ENCODE results near the gene POP4. TPM values are rescaled to one million over a fixed set of nuclear protein-coding genes. Genes with fewer than 3 reads are reported as not detected.

Gene POP4
- total and polyA plus RNA-seq, 9 of the 15 experiments (the other 6 are each of a cell fraction or from before 2014, with no cell fraction given), result 42.1 to 128 (median 99.0) TPM

DNA sequence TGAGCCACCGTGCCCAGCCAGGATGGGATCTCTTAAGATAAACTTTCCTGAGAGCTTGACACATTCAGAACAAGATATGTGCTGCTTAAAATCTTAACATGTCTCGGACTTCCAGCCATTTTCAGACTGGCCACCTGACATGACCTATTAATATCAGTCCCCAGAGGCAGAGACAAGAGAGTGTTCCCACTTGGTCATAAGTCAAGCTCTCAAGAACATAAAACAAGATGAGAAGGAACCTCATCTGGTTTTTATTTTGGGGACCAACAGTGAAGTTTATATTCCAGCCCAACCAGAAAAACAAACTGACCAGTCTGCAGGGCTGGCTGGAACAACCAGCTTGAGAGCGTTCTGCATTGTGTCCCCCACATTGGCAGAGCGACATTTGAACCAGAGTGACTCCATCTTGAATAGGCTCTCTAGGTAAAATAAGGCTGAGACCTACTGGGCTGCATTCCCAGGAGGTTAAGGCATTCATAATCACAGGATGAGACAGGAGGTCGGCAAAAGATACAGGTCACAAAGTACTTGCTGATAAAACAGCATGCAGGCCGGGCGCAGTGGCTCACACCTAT lies 37.4 kb downstream of the POP4 start (continued):
- TF ChIP-seq OTX1 (CRISPR knock-in tag; IDR thresholded peaks at IDR 0.05), result no peak
- TF ChIP-seq, protein P1, sequence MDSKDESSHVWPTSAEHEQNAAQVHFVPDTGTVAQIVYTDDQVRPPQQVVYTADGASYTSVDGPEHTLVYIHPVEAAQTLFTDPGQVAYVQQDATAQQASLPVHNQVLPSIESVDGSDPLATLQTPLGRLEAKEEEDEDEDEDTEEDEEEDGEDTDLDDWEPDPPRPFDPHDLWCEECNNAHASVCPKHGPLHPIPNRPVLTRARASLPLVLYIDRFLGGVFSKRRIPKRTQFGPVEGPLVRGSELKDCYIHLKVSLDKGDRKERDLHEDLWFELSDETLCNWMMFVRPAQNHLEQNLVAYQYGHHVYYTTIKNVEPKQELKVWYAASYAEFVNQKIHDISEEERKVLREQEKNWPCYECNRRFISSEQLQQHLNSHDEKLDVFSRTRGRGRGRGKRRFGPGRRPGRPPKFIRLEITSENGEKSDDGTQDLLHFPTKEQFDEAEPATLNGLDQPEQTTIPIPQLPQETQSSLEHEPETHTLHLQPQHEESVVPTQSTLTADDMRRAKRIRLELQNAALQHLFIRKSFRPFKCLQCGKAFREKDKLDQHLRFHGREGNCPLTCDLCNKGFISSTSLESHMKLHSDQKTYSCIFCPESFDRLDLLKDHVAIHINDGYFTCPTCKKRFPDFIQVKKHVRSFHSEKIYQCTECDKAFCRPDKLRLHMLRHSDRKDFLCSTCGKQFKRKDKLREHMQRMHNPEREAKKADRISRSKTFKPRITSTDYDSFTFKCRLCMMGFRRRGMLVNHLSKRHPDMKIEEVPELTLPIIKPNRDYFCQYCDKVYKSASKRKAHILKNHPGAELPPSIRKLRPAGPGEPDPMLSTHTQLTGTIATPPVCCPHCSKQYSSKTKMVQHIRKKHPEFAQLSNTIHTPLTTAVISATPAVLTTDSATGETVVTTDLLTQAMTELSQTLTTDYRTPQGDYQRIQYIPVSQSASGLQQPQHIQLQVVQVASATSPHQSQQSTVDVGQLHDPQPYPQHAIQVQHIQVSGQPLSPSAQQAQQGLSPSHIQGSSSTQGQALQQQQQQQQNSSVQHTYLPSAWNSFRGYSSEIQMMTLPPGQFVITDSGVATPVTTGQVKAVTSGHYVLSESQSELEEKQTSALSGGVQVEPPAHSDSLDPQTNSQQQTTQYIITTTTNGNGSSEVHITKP (IDR thresholded peaks at IDR 0.05; ENCODE audit: partially characterized antibody), result no peak
- no peak for TF ChIP-seq YBX1 (IDR thresholded peaks at IDR 0.05)
- no peak for TF ChIP-seq HDAC6 (IDR thresholded peaks at IDR 0.05; ENCODE audit: low read depth, low read length)
- no peak; the same call in 1 of the 2 replicates for TF ChIP-seq ZNF134 (CRISPR knock-in tag; conservative IDR thresholded peaks at IDR 0.05)
- TF ChIP-seq ZNF165 (CRISPR knock-in tag; IDR thresholded peaks at IDR 0.05; ENCODE audit: borderline replicate concordance), result peak; percentile 34; the same call in 1 of the 2 replicates
- no peak for TF ChIP-seq POU5F1 (IDR thresholded peaks at IDR 0.05; ENCODE audit: borderline replicate concordance, low read depth, low read length, partially characterized antibody)
- no peak for TF ChIP-seq ATF1 (CRISPR knock-in tag; IDR thresholded peaks at IDR 0.05)
- TF ChIP-seq ATF1 (tag; IDR thresholded peaks at IDR 0.05), result no peak
- TF ChIP-seq, protein P2, sequence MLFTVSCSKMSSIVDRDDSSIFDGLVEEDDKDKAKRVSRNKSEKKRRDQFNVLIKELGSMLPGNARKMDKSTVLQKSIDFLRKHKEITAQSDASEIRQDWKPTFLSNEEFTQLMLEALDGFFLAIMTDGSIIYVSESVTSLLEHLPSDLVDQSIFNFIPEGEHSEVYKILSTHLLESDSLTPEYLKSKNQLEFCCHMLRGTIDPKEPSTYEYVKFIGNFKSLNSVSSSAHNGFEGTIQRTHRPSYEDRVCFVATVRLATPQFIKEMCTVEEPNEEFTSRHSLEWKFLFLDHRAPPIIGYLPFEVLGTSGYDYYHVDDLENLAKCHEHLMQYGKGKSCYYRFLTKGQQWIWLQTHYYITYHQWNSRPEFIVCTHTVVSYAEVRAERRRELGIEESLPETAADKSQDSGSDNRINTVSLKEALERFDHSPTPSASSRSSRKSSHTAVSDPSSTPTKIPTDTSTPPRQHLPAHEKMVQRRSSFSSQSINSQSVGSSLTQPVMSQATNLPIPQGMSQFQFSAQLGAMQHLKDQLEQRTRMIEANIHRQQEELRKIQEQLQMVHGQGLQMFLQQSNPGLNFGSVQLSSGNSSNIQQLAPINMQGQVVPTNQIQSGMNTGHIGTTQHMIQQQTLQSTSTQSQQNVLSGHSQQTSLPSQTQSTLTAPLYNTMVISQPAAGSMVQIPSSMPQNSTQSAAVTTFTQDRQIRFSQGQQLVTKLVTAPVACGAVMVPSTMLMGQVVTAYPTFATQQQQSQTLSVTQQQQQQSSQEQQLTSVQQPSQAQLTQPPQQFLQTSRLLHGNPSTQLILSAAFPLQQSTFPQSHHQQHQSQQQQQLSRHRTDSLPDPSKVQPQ (CRISPR knock-in tag; IDR thresholded peaks at IDR 0.05; ENCODE audit: borderline replicate concordance), result no peak
- TF ChIP-seq POLR2A (conservative IDR thresholded peaks at IDR 0.05), result no peak
- no peak for TF ChIP-seq ZBTB17 (CRISPR knock-in tag; IDR thresholded peaks at IDR 0.05)
- no peak for TF ChIP-seq BACH1 (tag; IDR thresholded peaks at IDR 0.05)
- TF ChIP-seq ZNF707 (CRISPR knock-in tag; conservative IDR thresholded peaks at IDR 0.05), result no peak
- TF ChIP-seq ZBTB8A (IDR thresholded peaks at IDR 0.05; ENCODE audit: partially characterized antibody), result no peak

Measured in K562 (cell line).